MG63 (cell line): ENCODE measurements around the gene CCDC195. TPM values are rescaled to one million over a fixed set of nuclear protein-coding genes. Genes with fewer than 3 reads are reported as not detected.

ENCODE experiments used
- DNase-seq: peaks from one replicate; pipeline ENCODE4 v3.0.0-alpha.2; 2020
- H3K27me3 ChIP-seq: fragments of 250-450 bp; sonication (Bioruptor Pico); 2 replicates; pipeline ENCODE4 v1.5.1; 2020; ENCODE audit warnings: mild to moderate bottlenecking, moderate library complexity
- H3K36me3 ChIP-seq: fragments of 250-450 bp; sonication (Bioruptor Pico); 2 replicates; pipeline ENCODE4 v1.5.1; 2020; ENCODE audit warnings: mild to moderate bottlenecking, moderate library complexity
- H3K4me3 ChIP-seq: fragments of 250-450 bp; sonication (Bioruptor Pico); 2 replicates; pipeline ENCODE4 v1.5.1; 2020; ENCODE audit warnings: mild to moderate bottlenecking, moderate library complexity
- H3K9me3 ChIP-seq: fragments of 250-450 bp; sonication (Bioruptor Pico); 2 replicates; pipeline ENCODE4 v1.5.1; 2020; ENCODE audit warnings: mild to moderate bottlenecking, moderate library complexity
- total RNA-seq: library from RNA; depleted of rRNA; stranded (reverse); fragments of >200 nt; shearing (Covaris generic); gene quantifications from 2 replicates; pipeline ENCODE4 v1.2.3, GENCODE V29; 2014; ENCODE audit warnings: low replicate concordance; rRNA removed

The CCDC195 gene, protein sequence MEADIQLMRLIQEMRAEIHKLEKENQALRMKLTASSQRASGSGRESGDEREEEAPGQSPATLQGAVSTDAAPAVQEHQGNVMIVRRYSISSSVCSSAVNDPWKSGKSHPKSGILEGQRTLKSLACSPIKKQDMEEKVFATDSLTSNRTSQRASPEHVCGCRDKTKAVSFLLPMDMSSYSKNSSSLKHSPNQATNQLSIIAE
- not detected in 2 replicates for total RNA-seq

DNA sequence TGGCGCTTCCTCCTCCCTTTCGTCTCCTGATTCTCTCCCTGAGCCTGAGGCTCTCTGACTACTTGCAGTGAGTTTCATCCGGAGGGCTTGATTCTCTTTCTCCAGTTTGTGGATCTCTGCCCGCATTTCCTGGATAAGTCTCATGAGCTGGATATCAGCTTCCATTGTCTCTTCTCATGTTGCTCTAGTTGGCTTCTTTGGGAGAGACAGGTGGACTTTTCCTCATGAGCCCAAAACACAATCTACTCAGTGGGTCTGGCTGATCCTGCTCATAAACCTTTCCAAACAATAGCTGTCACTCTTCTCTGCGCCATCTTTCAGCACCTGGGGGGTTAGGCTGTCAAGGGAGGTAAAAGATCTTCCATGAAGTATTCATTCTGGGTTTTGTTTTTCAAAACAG lies at the start of gene CCDC195:
TSS of gene CCDC195 (minus strand) at position 165 of the 400 bp plus-strand sequence. CDS start at position 165, 0 bp downstream.
- Histone ChIP-seq H3K36me3 (no peaks in the 10 kb centered on the region), H3K27me3 (no peaks in the 10 kb centered on the region), H3K9me3 (no peaks in the 10 kb centered on the region), H3K4me3 (no peak within 1 kb of the TSS)
- DNase-seq: no peak

DNA sequence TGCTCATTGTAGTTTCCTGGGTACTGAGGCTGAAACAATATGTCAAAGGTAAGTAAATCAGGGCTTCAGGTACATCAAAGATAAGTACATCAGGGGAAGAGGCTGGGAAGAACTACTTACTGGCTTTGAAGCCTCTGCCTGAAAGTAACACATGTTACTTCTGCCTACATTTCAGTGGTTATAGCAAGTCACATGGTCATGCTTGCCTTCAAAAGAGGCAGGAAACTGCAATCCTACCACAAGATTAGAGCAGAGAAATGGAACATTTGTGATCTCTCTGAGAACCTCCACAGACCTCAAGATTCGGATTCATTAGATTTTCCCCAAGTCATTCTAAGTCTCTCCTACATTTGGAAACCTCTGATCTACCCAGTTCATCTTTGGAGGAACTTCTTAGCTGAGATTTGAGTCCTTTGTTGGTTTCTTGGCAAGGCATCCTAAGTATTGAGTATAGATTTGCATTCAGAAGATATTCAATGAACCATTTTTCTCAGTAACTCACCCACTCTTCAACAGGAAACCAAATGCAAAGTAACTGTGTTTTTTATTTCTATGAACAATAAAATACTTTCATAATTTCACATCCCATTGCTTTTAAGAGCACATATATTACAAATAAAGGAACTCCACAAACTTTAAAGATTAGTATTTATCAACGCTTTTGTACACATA lies 48.5 kb upstream of the CCDC195 start:
- H3K36me3 ChIP-seq: peaks cover 4% of the 10 kb centered on the region; the same call in 1 of the 2 replicates
- DNase-seq: no peak
- no peaks in the 10 kb centered on the region for H3K27me3 ChIP-seq
- no peaks in the 10 kb centered on the region for H3K9me3 ChIP-seq
- no peak overlapping the region for H3K4me3 ChIP-seq

DNA sequence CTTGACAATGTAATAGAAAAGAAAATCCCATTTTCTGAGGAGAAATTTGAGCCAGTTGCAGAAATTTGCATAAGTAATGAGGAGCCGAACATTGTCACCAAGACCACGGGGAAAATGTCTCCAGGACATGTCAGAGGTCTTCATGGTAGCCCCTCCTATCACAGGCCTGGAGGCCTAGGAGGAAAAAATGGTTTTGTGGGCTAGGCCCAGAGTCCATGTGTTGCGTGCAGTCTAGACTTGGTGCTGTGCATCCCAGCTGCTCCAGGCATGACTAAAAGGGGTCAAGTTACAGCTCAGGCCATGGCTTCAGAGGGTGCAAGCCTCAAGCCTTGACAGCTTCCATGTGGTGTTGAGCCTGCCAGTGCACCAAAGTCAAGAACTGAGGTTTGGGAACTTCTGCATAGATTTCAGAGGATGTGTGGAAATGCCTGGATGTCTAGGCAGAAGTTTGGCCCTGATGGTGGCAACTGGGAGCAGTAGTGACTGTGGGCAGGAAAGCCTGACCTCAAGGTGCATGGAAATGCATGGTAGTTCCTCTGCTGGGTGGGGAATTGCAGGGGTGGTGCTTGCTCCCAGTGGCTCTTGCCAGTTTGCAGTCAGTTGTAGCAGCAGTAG lies 41.9 kb upstream of the CCDC195 start:
- H3K4me3 ChIP-seq: no peak overlapping the region
- DNase-seq: no peak
- H3K36me3 ChIP-seq: peaks cover 13% of the 10 kb centered on the region
- peaks cover 6% of the 10 kb centered on the region; the same call in 1 of the 2 replicates for H3K9me3 ChIP-seq
- no peaks in the 10 kb centered on the region for H3K27me3 ChIP-seq

DNA sequence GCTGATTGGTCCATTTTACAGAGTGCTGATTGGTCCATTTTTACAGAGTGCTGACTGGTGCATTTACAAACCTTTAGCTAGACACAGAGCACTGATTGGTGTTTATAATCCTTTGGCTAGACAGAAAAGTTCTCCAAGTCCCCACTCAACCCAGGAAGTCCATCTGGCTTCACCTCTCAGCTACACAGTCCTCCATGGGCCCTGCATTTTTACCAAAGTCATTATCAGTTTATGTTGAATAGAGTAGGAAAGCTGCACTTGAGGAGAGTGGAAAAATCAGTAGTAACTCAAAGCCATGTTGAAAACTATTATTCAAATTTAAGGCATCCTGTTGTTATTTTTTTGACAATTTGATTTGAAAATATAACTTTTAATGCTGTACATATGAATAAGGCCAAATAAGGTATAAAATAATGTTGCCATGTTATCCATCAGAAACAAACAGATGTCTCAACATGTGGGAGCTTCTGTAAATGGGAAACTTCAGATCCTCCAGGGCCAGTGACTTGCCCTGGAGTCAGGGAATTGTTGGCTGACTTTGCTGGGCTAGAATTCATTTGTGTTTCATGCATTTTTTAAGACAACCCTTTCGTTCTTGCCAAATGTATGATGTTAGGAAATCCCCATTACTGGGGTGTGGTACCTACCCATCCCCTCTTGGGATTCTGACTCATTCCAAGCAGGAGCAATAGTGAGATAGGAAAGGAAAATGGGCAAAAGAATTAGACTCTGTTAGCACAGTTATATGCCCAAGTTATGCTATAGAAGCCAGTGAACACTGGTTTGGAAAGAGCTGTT lies 37.8 kb upstream of the CCDC195 start:
- DNase-seq: peak; percentile 64
- Histone ChIP-seq H3K27me3 (no peaks in the 10 kb centered on the region), H3K36me3 (peaks cover 7% of the 10 kb centered on the region; the same call in 1 of the 2 replicates), H3K4me3 (no peak overlapping the region), H3K9me3 (peaks cover 6% of the 10 kb centered on the region; the same call in 1 of the 2 replicates)

DNA sequence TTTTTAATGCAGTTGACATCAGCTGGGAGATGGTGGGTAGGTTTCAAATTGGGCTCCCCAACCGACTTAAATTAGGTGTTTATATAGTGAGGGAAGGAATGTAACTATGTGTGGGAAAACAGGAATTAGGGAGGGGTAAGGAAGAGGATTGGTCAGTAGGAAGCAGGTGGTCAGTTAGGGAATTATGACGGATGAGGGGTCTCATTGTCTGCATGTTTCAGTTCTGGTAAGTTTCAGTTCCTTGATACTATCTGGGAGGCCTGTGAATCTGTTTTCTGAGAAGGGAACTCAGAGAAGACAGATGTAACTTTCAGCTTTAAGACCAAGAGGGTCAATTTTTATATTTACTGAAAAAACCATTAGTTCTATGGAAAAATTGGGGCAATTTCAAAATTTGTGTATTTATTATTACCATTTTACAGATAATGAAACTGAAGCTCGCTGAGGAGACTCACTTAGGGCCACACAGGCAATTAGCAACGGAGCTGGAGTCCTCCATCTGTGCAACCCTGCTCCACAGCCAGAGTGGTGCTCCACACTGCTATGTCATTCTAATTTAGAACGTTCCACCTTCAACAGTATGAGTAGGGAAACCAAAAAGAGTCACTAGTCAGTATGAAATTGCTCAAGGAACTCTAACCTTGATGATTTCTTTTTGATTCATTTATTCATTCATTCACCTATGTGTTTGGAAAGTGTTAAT lies 36.0 kb upstream of the CCDC195 start:
- no peaks in the 10 kb centered on the region for H3K27me3 ChIP-seq
- H3K4me3 ChIP-seq: no peak overlapping the region
- H3K9me3 ChIP-seq: no peaks in the 10 kb centered on the region
- H3K36me3 ChIP-seq: no peaks in the 10 kb centered on the region
- no peak for DNase-seq

DNA sequence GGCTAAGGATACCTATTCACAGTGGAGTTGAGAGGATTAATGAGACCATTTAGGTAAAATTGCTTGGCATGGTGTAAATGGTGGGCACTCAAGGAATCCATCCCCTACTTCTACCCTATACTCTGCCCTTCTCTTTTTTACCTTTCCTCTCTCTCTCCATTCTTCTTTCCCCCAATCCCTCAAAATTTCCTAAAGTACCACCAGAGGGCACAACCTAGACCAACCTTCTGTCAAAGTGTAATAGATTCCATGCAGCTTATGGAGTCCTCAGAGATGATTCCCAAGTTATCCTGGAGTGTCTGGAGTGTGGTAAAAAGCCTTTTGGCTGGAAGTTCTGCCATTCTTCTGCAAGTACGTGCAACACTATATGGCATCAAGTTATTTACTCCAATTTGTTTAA lies 33.0 kb upstream of the CCDC195 start:
- Histone ChIP-seq H3K9me3 (no peaks in the 10 kb centered on the region), H3K27me3 (no peaks in the 10 kb centered on the region), H3K36me3 (no peaks in the 10 kb centered on the region), H3K4me3 (no peak overlapping the region)
- no peak for DNase-seq

DNA sequence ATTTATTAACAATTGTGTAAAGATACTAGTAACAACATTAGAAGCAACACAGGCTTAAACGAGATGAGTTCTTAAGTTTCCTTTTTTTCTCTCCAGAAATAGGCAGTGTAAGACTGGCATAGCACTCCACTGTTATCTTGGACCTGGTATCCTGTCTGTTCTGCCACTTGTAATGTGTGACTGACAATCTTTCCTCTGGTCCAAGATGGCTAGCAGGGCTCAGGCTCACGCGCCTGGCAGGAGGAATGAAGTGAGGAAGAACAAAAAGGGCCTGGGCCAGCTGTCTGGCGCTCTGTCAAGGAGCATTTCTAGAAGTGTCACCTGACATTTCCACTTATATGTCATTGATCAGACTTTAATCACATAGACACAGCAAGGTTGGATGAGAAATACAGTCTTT lies 31.6 kb upstream of the CCDC195 start:
- DNase-seq: no peak

DNA sequence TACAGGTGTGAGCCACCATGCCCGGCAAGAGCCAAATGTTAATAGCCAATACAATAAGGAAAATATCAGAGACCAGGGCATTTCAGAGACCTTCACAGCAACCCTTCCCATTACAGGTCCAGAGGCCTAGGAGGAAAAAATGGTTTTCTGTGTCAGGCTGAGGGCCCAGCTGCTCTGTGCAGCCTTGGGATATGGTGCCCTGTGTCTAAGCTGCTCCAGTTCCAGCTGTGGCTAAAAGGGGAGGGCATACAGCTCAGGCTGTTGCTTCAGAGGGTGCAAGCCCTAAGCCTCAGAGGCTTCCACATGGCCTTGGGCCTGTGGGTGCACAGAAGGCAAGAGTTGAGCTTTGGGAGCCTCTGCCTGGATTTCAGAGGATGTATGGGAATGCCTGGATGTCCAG lies 20.1 kb upstream of the CCDC195 start:
- Histone ChIP-seq H3K27me3 (no peaks in the 10 kb centered on the region), H3K36me3 (no peaks in the 10 kb centered on the region), H3K4me3 (no peak overlapping the region), H3K9me3 (peaks cover 5% of the 10 kb centered on the region; the same call in 1 of the 2 replicates)
- no peak for DNase-seq

More for the DNA sequence above, 31.6 kb upstream of the CCDC195 start:
- no peaks in the 10 kb centered on the region for H3K9me3 ChIP-seq
- H3K27me3 ChIP-seq: no peaks in the 10 kb centered on the region
- no peaks in the 10 kb centered on the region for H3K36me3 ChIP-seq
- no peak overlapping the region for H3K4me3 ChIP-seq

DNA sequence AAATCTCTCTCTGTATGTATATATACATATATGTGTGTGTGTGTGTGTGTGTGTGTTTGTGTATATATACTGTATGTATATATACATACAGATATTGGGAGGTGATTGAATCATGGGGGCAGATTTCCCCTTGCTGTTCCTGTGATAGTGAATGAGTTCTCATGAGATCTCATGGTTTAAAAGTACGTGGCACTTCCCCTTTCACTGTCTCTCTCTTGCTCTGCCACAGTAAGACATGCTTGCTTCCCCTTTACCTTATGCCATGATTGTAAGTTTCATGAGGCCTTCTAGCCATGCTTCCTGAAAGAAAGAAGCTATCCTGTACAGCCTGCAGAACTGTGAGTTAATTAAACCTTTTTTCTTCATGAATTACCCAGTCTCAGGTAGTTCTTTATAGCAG lies 18.8 kb upstream of the CCDC195 start:
- Histone ChIP-seq H3K27me3 (no peaks in the 10 kb centered on the region), H3K36me3 (no peaks in the 10 kb centered on the region), H3K4me3 (no peak overlapping the region), H3K9me3 (peaks cover 5% of the 10 kb centered on the region; the same call in 1 of the 2 replicates)
- DNase-seq: no peak

DNA sequence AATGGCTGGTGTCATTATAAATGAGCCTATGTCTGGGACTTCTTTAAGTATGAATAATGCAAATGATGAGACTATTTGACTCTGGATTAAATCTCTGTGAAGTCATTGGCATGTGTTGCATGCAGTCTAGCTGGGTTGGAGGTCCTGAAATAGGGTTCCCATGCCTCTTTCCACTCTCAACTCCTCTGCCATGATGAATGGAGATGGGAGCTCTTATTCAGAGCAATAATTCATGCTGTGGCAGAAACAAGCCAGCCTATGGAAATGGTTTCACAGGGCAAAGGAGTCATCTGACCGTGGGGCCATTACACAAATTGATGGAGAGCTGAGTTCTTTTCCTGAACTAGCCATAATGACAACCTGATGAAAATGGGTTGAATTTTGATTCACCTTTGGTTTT lies 15.5 kb upstream of the CCDC195 start:
- peaks cover 8% of the 10 kb centered on the region for H3K9me3 ChIP-seq
- no peaks in the 10 kb centered on the region for H3K36me3 ChIP-seq
- DNase-seq: no peak
- H3K4me3 ChIP-seq: no peak overlapping the region
- no peaks in the 10 kb centered on the region for H3K27me3 ChIP-seq

DNA sequence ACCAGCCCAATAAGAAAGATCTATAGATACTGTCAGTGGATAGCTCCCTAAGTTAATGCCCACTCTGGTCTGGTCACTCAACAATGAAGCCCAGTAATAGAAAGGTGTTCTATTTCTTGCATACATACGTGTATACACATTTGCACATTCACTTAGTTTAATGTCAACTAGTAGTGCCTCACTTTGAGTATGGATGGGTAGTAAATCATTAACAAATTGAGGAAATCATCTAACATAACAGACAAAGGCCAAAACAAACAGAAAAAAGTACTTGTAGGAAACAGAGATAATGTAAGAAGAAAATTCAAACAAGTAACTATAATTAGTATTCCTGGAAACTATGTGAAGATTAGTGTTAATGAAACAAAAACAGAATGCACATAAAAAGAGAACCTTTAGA lies 13.3 kb upstream of the CCDC195 start:
- H3K4me3 ChIP-seq: no peak overlapping the region
- no peak for DNase-seq
- no peaks in the 10 kb centered on the region for H3K36me3 ChIP-seq
- H3K9me3 ChIP-seq: peaks cover 3% of the 10 kb centered on the region
- H3K27me3 ChIP-seq: no peaks in the 10 kb centered on the region

DNA sequence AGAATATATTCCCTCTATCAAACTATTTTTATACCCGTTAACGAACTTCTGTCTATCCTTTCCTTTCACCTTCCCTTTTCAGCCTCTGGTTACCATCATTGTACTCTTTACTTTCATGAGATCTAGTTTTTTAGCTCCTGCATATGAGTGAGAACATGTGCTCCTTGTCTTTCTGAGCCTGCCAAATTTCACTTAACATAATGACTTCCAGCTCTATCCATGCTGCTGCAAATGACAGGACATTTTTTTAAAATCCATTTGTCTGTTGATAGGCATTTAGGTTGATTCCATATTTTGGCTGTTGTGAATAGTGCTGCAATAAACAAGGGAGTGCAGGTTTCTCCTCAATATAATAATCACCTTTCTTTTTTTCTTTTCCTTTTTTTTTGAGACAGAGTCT lies 8.2 kb upstream of the CCDC195 start:
- no peak overlapping the region for H3K4me3 ChIP-seq
- no peaks in the 10 kb centered on the region for H3K36me3 ChIP-seq
- H3K9me3 ChIP-seq: peaks cover 3% of the 10 kb centered on the region
- no peaks in the 10 kb centered on the region for H3K27me3 ChIP-seq
- no peak for DNase-seq

DNA sequence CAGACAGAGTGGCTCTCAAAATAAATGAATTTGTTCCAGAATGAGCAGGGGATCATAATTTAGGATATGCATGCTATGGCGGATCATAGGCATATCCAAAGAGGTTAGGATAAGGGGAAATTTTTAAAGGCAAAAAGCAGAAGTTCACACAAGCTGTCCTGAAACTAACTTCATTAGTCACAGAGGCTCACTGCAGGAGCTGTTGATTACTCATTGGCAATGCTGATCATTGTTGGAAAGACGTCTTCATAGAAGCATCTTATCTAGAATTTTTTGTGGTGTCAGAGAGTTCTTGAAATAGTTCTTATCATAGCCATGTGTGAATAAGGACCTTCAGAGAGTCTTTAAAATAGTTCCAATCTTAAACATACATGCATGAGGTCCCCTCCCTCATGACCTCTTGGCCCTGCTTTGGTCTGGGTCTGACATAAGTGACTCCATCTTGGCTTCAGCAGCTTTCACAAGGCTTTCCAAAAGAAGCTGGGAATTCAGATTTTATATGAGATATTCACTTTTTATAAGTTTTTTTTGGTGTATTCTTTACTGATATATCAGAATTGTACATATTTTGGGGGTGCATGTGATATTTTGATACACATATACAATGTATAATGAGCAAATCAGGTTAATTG lies 7.5 kb upstream of the CCDC195 start:
- no peaks in the 10 kb centered on the region for H3K36me3 ChIP-seq
- no peaks in the 10 kb centered on the region for H3K27me3 ChIP-seq
- H3K9me3 ChIP-seq: peaks cover 3% of the 10 kb centered on the region
- DNase-seq: peak; percentile 27
- no peak overlapping the region for H3K4me3 ChIP-seq

DNA sequence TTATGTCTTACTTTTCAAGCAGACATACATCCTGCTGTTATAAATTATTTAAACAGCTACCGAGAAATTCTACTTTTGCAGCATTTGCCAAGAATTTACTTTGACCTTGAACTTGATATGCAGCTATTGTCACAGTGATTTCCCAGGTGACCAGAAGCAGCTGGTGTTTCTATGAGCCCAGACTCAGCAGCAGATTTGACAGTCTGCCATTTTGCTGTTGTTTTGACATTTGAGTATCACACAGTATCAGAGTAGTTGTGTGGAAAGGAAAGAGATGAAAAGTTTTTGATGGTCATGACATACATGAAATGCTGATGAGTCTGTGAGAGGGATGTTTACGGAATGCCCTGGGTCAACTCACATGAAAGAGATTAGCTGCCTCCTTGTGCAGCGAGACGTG lies 6.6 kb upstream of the CCDC195 start:
- DNase-seq: no peak
- no peaks in the 10 kb centered on the region for H3K27me3 ChIP-seq
- no peaks in the 10 kb centered on the region; the same call in 1 of the 2 replicates for H3K9me3 ChIP-seq
- no peaks in the 10 kb centered on the region for H3K36me3 ChIP-seq
- no peak overlapping the region for H3K4me3 ChIP-seq

DNA sequence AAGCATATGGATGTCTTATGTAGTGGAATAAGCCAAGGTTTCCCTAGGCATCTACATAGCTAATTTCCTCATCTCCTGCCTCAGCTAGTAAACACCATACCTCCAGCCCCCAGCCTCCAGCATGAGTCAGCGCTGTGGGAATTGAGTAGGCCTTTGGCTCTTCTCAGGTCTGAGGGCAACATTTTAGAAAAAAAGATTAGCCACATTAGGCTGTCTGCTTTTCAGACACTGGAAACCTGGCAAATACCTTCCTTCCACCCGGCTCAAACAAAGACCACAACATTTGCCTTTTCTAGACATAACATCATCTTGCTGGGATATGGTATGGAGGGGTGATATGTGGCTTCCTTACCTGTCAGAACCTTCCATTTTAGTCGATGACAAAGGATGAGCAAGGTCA lies 6.1 kb upstream of the CCDC195 start:
- H3K36me3 ChIP-seq: no peaks in the 10 kb centered on the region
- H3K9me3 ChIP-seq: no peaks in the 10 kb centered on the region; the same call in 1 of the 2 replicates
- H3K4me3 ChIP-seq: no peak overlapping the region
- peak; percentile 76 for DNase-seq
- no peaks in the 10 kb centered on the region for H3K27me3 ChIP-seq

DNA sequence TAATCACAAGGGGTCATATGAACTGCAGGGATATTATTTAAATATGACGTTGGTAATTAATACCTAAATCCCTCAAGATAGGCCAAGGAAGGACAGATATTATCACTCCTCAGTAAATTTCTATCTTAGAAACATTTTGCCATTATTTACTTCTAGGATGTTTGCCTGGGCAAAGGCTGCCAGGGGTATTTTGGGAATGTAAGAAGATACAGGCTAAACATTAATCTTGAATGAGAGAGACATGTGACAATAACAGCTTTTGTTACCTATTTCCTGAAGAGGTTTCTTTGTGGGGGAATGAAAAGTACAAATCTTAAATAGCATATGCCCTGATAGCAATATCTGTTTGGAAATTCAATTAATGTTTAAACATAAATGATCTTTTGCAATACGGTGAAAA lies 756 bp upstream of the CCDC195 start:
- Histone ChIP-seq H3K36me3 (no peaks in the 10 kb centered on the region), H3K4me3 (no peak overlapping the region), H3K9me3 (no peaks in the 10 kb centered on the region), H3K27me3 (no peaks in the 10 kb centered on the region)
- DNase-seq: no peak
